Activated T-helper 2 cell treated with anti-CD3 and anti-CD28 coated beads, Interferon-gamma antibody, Interleukin-2, Interleukin-4, amounts not matched to agents 10 μg/mL and 5 μg/mL and 100 μg/mL, durations not matched to agents 14 hours and 24 hours and 36 hours (primary cell): ENCODE measurements around the gene ARHGAP11A. TPM values are rescaled to one million over a fixed set of nuclear protein-coding genes. Genes with fewer than 3 reads are reported as not detected.

Experiments used
- DNase-seq: peaks from one replicate; pipeline ENCODE4 v3.0.0; 2021; ENCODE audit warnings: low spot score
- H3K27ac Mint-ChIP-seq: one replicate; pipeline ENCODE4 v1.8.0; 2021; ENCODE audit warnings: mixed read lengths
- H3K27me3 Mint-ChIP-seq: one replicate; pipeline ENCODE4 v1.8.0; 2021; ENCODE audit warnings: low read depth, mixed read lengths
- H3K36me3 Mint-ChIP-seq: one replicate; pipeline ENCODE4 v1.8.0; 2021; ENCODE audit warnings: low read depth, mixed read lengths
- H3K4me1 Mint-ChIP-seq: one replicate; pipeline ENCODE4 v1.8.0; 2021; ENCODE audit warnings: low read depth, mixed read lengths
- H3K4me3 Mint-ChIP-seq: one replicate; pipeline ENCODE4 v1.8.0; 2021; ENCODE audit warnings: low read depth, mild to moderate bottlenecking, moderate library complexity, mixed read lengths
- H3K9me3 Mint-ChIP-seq: one replicate; pipeline ENCODE4 v1.8.0; 2021; ENCODE audit warnings: mixed read lengths
- intact Hi-C: fragments of 100-400 bp; cut with micrococcal nuclease; formaldehyde crosslinking; loops from one replicate; pipeline ENCODE4 v1.15.1; 2023
- total RNA-seq: library from RNA; stranded (reverse); gene quantifications from 2 replicates; pipeline ENCODE4 v1.2.3, GENCODE V29; 2022

ARHGAP11A gene
- total RNA-seq, 1 donor from 2014 or later = 110 TPM

DNA sequence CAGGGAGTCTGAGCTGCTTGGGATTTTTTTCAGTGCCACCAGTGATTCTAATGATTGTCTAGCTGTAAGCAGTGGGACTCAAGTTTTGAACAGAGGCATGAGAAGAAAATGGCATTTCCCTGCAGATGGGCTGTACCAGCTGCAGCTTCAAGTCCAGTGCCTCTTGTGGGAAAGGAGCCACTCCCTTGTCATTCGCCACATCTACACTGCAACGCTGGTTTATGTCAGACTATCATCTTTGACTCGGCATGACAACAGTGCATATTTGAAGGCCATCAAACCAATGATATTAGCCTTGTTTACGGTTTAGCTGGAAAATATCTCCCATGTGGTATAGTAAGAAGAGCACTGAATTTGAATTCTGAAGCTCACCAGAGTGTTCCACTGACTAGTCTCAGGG is 48.4 kb downstream of the ARHGAP11A start:
- Mint-ChIP-seq H3K27me3 (no peaks in the 10 kb centered on the region), H3K4me3 (no peak overlapping the region), H3K9me3 (no peaks in the 10 kb centered on the region), H3K36me3 (peaks cover 5% of the 10 kb centered on the region), H3K27ac (no peak overlapping the region), H3K4me1 (peaks cover 2% of the 10 kb centered on the region)
- no peak for DNase-seq
- intact Hi-C loops = loop anchor here (5.0 to 10.0 kb wide), 2 partner anchors 271 to 334 kb away; no protein-coding TSS in a partner anchor

DNA sequence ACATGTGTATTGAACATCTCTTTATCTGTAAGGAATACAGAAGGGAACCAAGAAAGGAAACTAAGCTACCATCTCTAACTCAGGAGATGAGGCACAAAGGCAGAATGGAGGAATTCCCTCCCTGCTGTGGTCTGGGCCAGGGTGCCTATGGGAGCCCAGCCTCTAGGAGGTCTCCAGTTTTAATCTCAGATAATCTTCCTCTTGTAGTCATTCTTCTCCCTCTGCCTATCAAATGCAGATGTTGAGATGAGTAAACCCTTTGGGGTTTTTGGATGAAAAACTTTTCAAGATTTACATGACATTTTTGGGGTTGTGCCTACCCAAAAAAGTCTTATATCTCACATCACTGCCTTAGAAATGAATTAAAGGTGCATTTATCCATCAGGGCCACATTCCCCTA is 49.5 kb downstream of the ARHGAP11A start:
- Mint-ChIP-seq H3K36me3 (peaks cover 5% of the 10 kb centered on the region), H3K4me3 (no peak overlapping the region), H3K9me3 (no peaks in the 10 kb centered on the region), H3K4me1 (peaks cover 2% of the 10 kb centered on the region), H3K27me3 (no peaks in the 10 kb centered on the region), H3K27ac (no peak overlapping the region)
- no peak for DNase-seq
- intact Hi-C loops = loop anchor here (5.0 to 10.0 kb wide), 2 partner anchors 270 to 333 kb away; no protein-coding TSS in a partner anchor

DNA sequence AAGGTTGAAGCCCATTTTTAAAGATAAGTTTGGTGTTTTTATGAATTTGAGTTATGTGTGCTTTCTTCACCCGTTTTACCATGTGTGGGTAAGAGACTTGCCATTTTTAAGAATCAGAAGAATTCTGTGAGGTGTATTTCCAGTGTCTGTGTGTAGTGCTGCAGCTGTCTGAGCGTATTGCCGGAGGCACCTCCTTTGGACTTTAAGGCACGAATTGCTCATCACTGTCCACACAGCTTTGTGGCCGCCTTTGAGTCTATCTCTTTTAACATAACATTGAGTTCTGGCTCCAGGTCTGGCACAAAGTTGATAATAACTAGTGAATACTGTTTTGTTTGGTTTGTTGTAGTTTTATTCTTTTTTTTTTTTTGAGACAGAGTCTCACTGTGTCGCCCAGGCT is 52.0 kb downstream of the ARHGAP11A start:
- no peak for DNase-seq
- H3K36me3 Mint-ChIP-seq = peaks cover 5% of the 10 kb centered on the region
- H3K9me3 Mint-ChIP-seq = no peaks in the 10 kb centered on the region
- no peak overlapping the region for H3K27ac Mint-ChIP-seq
- no peak overlapping the region for H3K4me3 Mint-ChIP-seq
- H3K4me1 Mint-ChIP-seq = peaks cover 2% of the 10 kb centered on the region
- intact Hi-C loops = loop anchor here (10.0 kb wide), 1 partner anchor 267 kb away; no protein-coding TSS in a partner anchor
- no peaks in the 10 kb centered on the region for H3K27me3 Mint-ChIP-seq

DNA sequence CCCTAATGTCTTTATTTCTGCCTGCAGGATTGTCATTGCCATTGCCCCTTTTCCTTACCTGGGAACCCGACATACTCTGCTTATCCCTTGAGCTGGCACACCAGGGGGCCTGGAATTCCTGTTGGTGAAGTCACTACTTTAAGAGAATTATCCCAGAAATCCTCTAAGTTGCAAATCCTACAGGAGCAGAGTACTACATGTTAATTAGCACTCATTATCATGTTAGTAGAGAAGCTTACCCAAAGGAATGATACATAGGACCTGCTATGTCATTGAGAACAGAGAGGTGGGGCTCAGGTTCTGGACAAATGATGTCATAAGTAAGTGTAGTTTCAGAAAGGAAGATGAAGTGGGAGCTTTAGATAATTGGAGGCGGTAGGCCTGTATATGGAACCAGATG is 53.6 kb downstream of the ARHGAP11A start:
- no peaks in the 10 kb centered on the region for H3K9me3 Mint-ChIP-seq
- intact Hi-C loops = loop anchor here (10.0 kb wide), 1 partner anchor 266 kb away; no protein-coding TSS in a partner anchor
- H3K4me1 Mint-ChIP-seq = no peaks in the 10 kb centered on the region
- H3K27ac Mint-ChIP-seq = no peak overlapping the region
- no peaks in the 10 kb centered on the region for H3K27me3 Mint-ChIP-seq
- no peak for DNase-seq
- H3K36me3 Mint-ChIP-seq = peaks cover 5% of the 10 kb centered on the region
- no peak overlapping the region for H3K4me3 Mint-ChIP-seq

DNA sequence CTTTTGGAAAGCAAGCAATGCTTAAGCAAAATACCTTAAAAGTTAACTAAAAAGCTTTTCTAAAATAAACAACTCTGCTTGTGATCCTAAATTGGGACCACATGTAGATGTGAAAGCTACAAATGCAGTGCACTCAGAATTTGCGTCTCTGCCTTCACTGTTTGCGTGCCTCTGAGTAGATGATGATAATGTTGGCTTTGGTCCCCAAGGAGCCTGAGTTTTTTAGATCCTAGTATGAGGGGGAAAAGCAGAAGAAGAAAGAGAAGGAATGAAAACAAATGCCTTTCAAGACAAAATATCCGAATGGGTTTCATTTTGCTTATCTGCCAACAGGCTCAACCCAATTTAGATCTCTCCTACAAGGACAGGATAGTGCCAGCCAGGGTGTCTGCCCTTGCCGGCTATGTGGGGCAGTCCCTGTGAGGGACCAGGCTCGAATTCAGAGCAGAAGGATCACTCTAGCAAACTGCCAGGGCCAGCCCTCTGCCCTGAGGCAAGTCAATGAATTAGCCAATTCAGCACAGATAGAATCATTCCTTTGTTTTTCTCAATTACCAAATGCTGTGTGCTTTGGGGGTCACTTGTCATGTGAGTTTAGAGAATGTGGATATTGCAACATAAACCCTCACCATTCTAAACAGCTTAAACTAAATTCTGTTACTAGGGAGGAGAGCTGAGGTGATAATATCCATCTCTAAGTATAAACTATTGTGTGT is 54.8 kb downstream of the ARHGAP11A start:
- Mint-ChIP-seq H3K4me1 (no peaks in the 10 kb centered on the region), H3K27me3 (no peaks in the 10 kb centered on the region), H3K9me3 (no peaks in the 10 kb centered on the region), H3K4me3 (no peak overlapping the region), H3K27ac (no peak overlapping the region), H3K36me3 (peaks cover 5% of the 10 kb centered on the region)
- no peak for DNase-seq
- intact Hi-C loops = loop anchor here (10.0 kb wide), 1 partner anchor 265 kb away; no protein-coding TSS in a partner anchor

DNA sequence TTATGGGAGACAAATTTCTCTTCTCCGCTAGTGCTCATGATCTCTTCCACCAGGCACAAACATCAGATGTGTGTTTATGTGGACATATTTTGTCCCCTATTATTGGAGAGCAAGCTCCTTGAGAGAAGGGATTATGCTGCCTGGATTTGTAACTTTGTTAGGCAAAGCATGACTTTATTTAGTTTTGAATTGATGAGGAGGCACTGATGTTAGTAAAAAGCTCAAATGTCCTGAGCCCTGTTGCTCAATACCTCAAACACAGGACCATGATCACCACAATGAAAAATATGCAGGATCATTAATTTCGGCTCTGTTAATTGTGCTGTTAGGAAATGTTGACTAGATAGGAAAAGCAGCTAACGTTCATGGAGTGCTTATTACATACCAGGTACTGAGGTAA is 55.3 kb downstream of the ARHGAP11A start:
- no peaks in the 10 kb centered on the region for H3K9me3 Mint-ChIP-seq
- peaks cover 5% of the 10 kb centered on the region for H3K36me3 Mint-ChIP-seq
- H3K27ac Mint-ChIP-seq = no peak overlapping the region
- DNase-seq = no peak
- H3K4me1 Mint-ChIP-seq = no peaks in the 10 kb centered on the region
- intact Hi-C loops = no loop called here
- H3K27me3 Mint-ChIP-seq = no peaks in the 10 kb centered on the region
- no peak overlapping the region for H3K4me3 Mint-ChIP-seq

DNA sequence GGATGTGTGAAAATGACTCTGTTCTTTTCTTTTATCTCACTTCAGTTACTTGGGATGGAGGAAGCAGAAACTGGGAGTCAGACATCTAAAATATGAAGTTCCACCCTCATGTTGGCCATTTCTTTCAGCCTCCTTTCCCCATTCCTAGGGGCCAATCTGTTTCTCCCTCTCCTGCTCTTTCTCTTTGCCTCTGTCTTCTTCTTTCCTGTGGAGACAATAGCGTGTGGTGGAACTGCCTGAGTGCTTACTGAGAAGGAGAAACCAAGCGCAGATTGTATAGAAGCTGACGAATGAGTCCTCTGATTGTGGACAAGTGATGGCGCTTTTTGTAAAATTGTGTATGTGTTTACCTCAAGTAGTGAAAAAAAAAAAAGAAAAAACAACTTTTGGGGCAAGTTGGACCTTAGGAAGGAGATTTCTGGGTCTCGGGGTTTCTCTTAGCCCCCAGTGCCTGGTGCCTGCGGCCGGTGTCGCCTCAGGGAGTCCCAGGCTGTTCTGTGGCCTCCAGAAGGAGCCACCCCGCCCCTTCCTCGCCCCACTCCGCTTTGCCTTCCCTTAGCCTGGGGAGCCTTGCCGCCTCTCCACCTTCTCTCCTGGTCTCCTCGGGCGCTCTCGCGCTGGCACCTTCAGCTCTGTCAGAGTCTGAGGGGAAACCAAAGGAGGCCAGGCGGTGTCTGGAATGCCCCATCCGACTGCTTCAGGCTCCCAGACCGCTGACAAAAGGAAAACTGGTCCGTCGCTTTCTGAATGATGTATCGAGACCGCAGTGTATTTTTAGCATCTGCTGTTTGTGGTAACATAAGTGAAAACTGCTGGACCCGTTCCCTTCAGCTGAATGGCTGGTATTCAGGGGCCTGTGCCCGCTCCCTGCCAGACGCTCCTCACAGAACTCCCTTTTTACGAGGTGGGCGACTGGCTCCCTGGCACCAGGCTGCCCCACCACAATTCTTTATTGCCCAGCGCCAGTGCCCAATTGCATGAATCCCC is 56.3 kb downstream of the ARHGAP11A start:
- Mint-ChIP-seq H3K4me1 (no peaks in the 10 kb centered on the region), H3K27ac (no peak overlapping the region), H3K4me3 (no peak overlapping the region), H3K27me3 (no peaks in the 10 kb centered on the region), H3K36me3 (peaks cover 5% of the 10 kb centered on the region), H3K9me3 (no peaks in the 10 kb centered on the region)
- no peak for DNase-seq
- intact Hi-C loops = no loop called here

DNA sequence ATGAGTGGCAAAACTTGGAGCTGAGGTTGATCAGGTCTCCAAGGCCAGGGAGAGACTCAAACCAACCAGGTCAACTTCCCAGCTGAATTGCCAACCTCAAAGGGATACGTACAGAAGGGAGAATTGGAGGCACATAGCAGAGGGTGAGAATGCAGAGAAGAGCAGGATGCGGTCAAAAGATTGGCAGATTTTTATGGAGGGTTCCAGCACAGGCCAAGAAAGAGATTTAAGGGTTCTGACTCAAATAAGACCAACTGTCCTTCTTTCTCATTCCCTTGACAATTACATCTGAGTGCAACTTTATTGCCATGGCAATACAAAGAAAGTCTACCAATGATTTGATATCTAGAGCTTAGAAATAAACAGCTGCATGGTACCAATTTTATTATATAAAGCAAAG is 59.4 kb downstream of the ARHGAP11A start:
- no peaks in the 10 kb centered on the region for H3K36me3 Mint-ChIP-seq
- no peaks in the 10 kb centered on the region for H3K9me3 Mint-ChIP-seq
- H3K4me3 Mint-ChIP-seq = no peak overlapping the region
- DNase-seq = no peak
- no peaks in the 10 kb centered on the region for H3K27me3 Mint-ChIP-seq
- H3K27ac Mint-ChIP-seq = no peak overlapping the region
- intact Hi-C loops = no loop called here
- no peaks in the 10 kb centered on the region for H3K4me1 Mint-ChIP-seq

DNA sequence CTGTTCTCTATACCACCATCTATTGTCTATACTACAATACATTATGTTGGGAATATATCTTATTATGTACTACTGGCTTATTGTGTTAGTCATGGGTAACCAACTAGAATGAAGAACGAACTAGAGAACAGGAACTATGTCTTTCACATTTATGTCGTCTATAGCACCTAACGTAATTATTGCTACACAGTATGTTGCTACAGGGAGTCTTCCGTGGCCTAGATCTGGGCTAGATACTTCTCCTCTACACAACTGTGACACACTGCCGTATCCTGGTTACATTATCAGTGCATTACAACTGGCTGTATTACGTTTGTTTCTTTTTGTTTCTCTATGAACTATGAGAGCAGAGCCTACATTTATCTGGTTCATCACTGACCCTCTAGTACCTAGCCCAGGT is 60.2 kb downstream of the ARHGAP11A start:
- H3K9me3 Mint-ChIP-seq = no peaks in the 10 kb centered on the region
- intact Hi-C loops = no loop called here
- no peak overlapping the region for H3K4me3 Mint-ChIP-seq
- no peak for DNase-seq
- H3K27ac Mint-ChIP-seq = no peak overlapping the region
- H3K36me3 Mint-ChIP-seq = no peaks in the 10 kb centered on the region
- no peaks in the 10 kb centered on the region for H3K27me3 Mint-ChIP-seq
- no peaks in the 10 kb centered on the region for H3K4me1 Mint-ChIP-seq

DNA sequence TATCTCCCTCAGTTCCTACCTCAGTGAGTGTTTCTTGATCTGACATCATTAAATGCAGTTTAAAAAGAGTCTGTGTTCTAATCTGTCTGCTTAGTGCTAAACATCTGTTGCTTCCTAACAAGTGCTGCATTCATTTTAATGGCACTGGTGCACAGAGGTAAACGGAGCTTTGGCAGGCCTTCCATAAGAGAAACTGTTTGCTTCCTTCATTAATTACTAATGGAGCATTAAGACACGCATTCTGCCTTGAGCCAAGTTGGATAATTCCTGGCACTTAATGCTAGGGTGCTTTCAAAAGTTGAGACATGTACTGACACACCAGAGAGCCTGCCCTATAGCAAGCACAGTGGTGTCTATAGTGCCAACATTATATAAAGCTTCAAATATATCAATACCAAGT is 60.9 kb downstream of the ARHGAP11A start:
- Mint-ChIP-seq H3K27ac (no peak overlapping the region), H3K4me1 (no peaks in the 10 kb centered on the region), H3K27me3 (no peaks in the 10 kb centered on the region), H3K36me3 (no peaks in the 10 kb centered on the region), H3K9me3 (no peaks in the 10 kb centered on the region), H3K4me3 (no peak overlapping the region)
- DNase-seq = no peak
- intact Hi-C loops = no loop called here

DNA sequence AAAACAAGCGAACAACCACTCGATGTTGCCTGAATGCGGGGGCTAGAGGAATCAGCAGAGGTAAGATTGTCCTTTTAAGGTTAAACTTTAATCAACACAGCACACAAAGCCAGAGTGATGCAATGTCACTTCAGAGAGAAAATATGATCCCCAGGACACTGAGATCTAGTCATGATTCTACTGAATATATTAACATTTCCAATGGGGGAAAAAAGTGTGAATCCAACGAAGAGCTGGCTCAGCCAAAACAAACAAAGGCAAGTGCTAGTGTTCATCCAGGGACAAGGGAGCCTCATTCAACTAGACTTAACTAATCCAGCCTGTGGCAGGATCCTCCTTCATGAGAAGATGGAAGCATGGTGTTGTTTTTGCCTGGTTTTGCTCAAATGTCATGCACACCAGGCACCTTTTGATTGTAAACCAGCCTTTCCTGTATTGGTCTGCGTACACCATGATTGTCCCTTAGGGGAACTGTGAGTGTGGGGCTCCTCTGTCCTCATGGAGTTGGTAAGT is 62.0 kb downstream of the ARHGAP11A start:
- Mint-ChIP-seq H3K9me3 (no peaks in the 10 kb centered on the region), H3K4me1 (no peaks in the 10 kb centered on the region), H3K27me3 (no peaks in the 10 kb centered on the region), H3K27ac (no peak overlapping the region), H3K36me3 (no peaks in the 10 kb centered on the region), H3K4me3 (no peak overlapping the region)
- intact Hi-C loops = no loop called here
- DNase-seq = no peak

DNA sequence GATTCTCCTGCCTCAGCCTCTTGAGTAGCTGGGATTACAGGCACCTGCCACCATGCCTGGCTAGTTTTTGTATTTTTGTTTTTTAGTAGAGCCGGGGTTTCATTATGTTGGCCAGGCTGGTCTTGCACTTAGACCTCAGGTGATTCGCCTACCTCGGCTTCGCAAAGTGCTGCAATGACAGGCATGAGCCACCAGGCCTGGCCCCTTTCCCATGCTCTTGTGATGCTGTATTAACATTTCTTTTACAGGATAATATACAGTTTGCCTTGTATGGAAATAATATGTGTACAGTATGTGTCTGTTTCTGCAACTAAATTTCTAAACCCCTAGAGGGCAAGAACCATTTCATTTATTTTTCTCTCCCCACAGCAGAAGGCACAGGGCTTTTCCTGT is 64.0 kb downstream of the ARHGAP11A start:
- no peak for DNase-seq
- no peaks in the 10 kb centered on the region for H3K9me3 Mint-ChIP-seq
- H3K4me3 Mint-ChIP-seq = no peak overlapping the region
- H3K27me3 Mint-ChIP-seq = no peaks in the 10 kb centered on the region
- no peaks in the 10 kb centered on the region for H3K36me3 Mint-ChIP-seq
- peaks cover 5% of the 10 kb centered on the region for H3K4me1 Mint-ChIP-seq
- no peak overlapping the region for H3K27ac Mint-ChIP-seq
- intact Hi-C loops = no loop called here

DNA sequence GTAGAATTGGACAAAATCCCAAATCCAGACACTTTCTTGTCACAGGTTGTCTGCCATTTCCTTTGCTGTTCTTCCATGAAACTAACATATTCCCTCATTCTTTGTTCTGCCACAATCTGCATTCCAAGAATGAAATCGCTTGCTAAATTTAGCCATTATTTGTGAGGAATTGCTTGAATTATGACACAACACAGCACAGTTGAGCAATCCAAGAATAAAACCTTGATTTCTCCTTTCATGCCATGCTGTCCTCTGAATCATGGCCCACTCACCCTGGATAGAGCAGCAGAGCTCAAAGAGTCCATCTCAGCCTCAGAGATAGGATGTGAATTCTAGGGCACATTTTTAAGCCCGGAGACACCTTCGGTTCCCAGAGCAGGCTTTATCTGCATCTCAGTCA is 67.3 kb downstream of the ARHGAP11A start:
- Mint-ChIP-seq H3K4me1 (peaks cover 9% of the 10 kb centered on the region), H3K4me3 (no peak overlapping the region), H3K36me3 (no peaks in the 10 kb centered on the region), H3K9me3 (no peaks in the 10 kb centered on the region), H3K27ac (no peak overlapping the region), H3K27me3 (no peaks in the 10 kb centered on the region)
- DNase-seq = no peak
- intact Hi-C loops = no loop called here
